ENCODE measurements around the gene TMEM175.

Gene TMEM175

GRCh38 chr4:898123-898522, 34.1 kb upstream of the TMEM175 start:
- TF ChIP-seq MAX (IDR thresholded peaks at IDR 0.05; ENCODE audit: low read depth, low read length) (no peak), MYC (IDR thresholded peaks at IDR 0.05; ENCODE audit: low read depth, low read length) (no peak), CTCF (IDR thresholded peaks at IDR 0.05; ENCODE audit: low read depth, low read length) (no peak)
- DNase-seq (ENCODE audit: low read depth), result no peak
- H3K4me3 ChIP-seq (ENCODE audit: low read depth, low read length), result no peak overlapping the region

- H3K4me3 ChIP-seq (ENCODE audit: low read depth, low read length), result no peak overlapping the region
- TF ChIP-seq CTCF (IDR thresholded peaks at IDR 0.05; ENCODE audit: low read depth, low read length), result no peak
- TF ChIP-seq MAX (IDR thresholded peaks at IDR 0.05; ENCODE audit: low read depth, low read length), result no peak
- TF ChIP-seq POLR2A (IDR thresholded peaks at IDR 0.05; ENCODE audit: extremely low read depth, insufficient read length), result no peak
- no peak for TF ChIP-seq MYC (IDR thresholded peaks at IDR 0.05; ENCODE audit: low read depth, low read length)
- DNase-seq (ENCODE audit: low read depth), result no peak
Observed at GRCh38 chr4:898869-899555, 33.2 kb upstream of the TMEM175 start.

GRCh38 chr4:899556-899906, 32.7 kb upstream of the TMEM175 start:
- no peak for TF ChIP-seq CTCF (IDR thresholded peaks at IDR 0.05; ENCODE audit: low read depth, low read length)
- no peak for TF ChIP-seq MYC (IDR thresholded peaks at IDR 0.05; ENCODE audit: low read depth, low read length)
- TF ChIP-seq MAX (IDR thresholded peaks at IDR 0.05; ENCODE audit: low read depth, low read length), result no peak
- TF ChIP-seq POLR2A (IDR thresholded peaks at IDR 0.05; ENCODE audit: extremely low read depth, insufficient read length), result no peak
- no peak for DNase-seq (ENCODE audit: low read depth)
- no peak overlapping the region for H3K4me3 ChIP-seq (ENCODE audit: low read depth, low read length)

- no peak for TF ChIP-seq MAX (IDR thresholded peaks at IDR 0.05; ENCODE audit: low read depth, low read length)
- TF ChIP-seq CTCF (IDR thresholded peaks at IDR 0.05; ENCODE audit: low read depth, low read length), result no peak
- TF ChIP-seq POLR2A (IDR thresholded peaks at IDR 0.05; ENCODE audit: extremely low read depth, insufficient read length), result no peak
- TF ChIP-seq MYC (IDR thresholded peaks at IDR 0.05; ENCODE audit: low read depth, low read length), result no peak
- DNase-seq (ENCODE audit: low read depth), result no peak
- no peak overlapping the region for H3K4me3 ChIP-seq (ENCODE audit: low read depth, low read length)
Observed at GRCh38 chr4:900073-900472, 32.2 kb upstream of the TMEM175 start.

GRCh38 chr4:900721-901120, 31.5 kb upstream of the TMEM175 start:
- TF ChIP-seq CTCF (IDR thresholded peaks at IDR 0.05; ENCODE audit: low read depth, low read length) (no peak), MYC (IDR thresholded peaks at IDR 0.05; ENCODE audit: low read depth, low read length) (no peak), MAX (IDR thresholded peaks at IDR 0.05; ENCODE audit: low read depth, low read length) (no peak)
- H3K4me3 ChIP-seq (ENCODE audit: low read depth, low read length), result no peak overlapping the region
- DNase-seq (ENCODE audit: low read depth), result no peak
